Testis (tissue), 2 donors: ENCODE measurements around the gene TIMM23.
"Not testable (repeated sequence)": the region's sequence is repeated elsewhere in the genome, so short reads cannot be mapped to it uniquely, and the experiment has no call there.

Experiments
- CTCF ChIP-seq, 3 experiments: fragments of 450-650 bp in 2 of 3; fragments of 200-600 bp in 1 of 3; sonication (generic) in 1 of 3; IDR thresholded peaks; one replicate each; pipeline ENCODE4 v1.5.1; 2016 to 2019; ENCODE audit warnings: antibody characterized with exemption in 3 of 3, mild to moderate bottlenecking in 2 of 3, moderate library complexity in 1 of 3
- POLR2A ChIP-seq: fragments of 450-650 bp; IDR thresholded peaks from one replicate; pipeline ENCODE4 v1.6.1; 2017; ENCODE audit warnings: antibody characterized with exemption, mild to moderate bottlenecking, moderate library complexity

- not testable (repeated sequence) for TF ChIP-seq CTCF (IDR thresholded peaks at IDR 0.05); POLR2A
Observed at GRCh38 chr10:45972813-45973169, 502 bp downstream of the TIMM23 start.
